Measurements from ENCODE around the gene CPVL. TPM values are rescaled to one million over a fixed set of nuclear protein-coding genes. Genes with fewer than 3 reads are reported as not detected.
A peak's percentile ranks its signal among the peaks of the same experiment; 100 is the strongest.
"Not testable (repeated sequence)": the region's sequence is repeated elsewhere in the genome, so short reads cannot be mapped to it uniquely, and the experiment has no call there.

Gene CPVL
- total RNA-seq, 2 donors from 2014 or later, result 4.7 to 48.3 TPM

- Histone ChIP-seq H3K27me3 (replicated peaks; ENCODE audit: insufficient read depth) (no peaks in the 10 kb centered on the region), H3K36me3 (no peaks in the 10 kb centered on the region), H3K27ac (no peak overlapping the region), H3K4me3 (no peak overlapping the region), H3K9me3 (no peaks in the 10 kb centered on the region), H3K4me1 (replicated peaks) (no peaks in the 10 kb centered on the region)
- TF ChIP-seq POLR2AphosphoS5 (IDR thresholded peaks at IDR 0.05) (peak; percentile 21), POLR2A (IDR thresholded peaks at IDR 0.05) (no peak), CTCF (IDR thresholded peaks at IDR 0.05) (no peak)
- peak; percentile 28 for DNase-seq (ENCODE audit: low spot score)
- intact Hi-C loops (cut with DNase I), result no loop called here
- 64% methylated on average over 5 of the region's 5 CpGs for WGBS
Measured at GRCh38 chr7:29099896-29100847, 46.2 kb downstream of the CPVL start.

- no peak overlapping the region for H3K4me3 ChIP-seq
- H3K27me3 ChIP-seq (replicated peaks; ENCODE audit: insufficient read depth), result no peaks in the 10 kb centered on the region
- intact Hi-C loops (cut with DNase I), result no loop called here
- no peak for DNase-seq (ENCODE audit: low spot score)
- H3K9me3 ChIP-seq, result no peaks in the 10 kb centered on the region
- no peak for TF ChIP-seq POLR2A (IDR thresholded peaks at IDR 0.05)
- TF ChIP-seq POLR2AphosphoS5 (IDR thresholded peaks at IDR 0.05), result no peak
- TF ChIP-seq CTCF (IDR thresholded peaks at IDR 0.05), result no peak
- H3K36me3 ChIP-seq, result no peaks in the 10 kb centered on the region
- no peak overlapping the region for H3K27ac ChIP-seq
- no peaks in the 10 kb centered on the region for H3K4me1 ChIP-seq (replicated peaks)
- WGBS, result 79% methylated on average over 5 of the region's 5 CpGs
Measured at GRCh38 chr7:29096446-29096730, 49.9 kb downstream of the CPVL start.

GRCh38 chr7:29095631-29096445 lies 50.5 kb downstream of the CPVL start:
- H3K9me3 ChIP-seq, result no peaks in the 10 kb centered on the region
- intact Hi-C loops (cut with DNase I), result no loop called here
- H3K27me3 ChIP-seq (replicated peaks; ENCODE audit: insufficient read depth), result no peaks in the 10 kb centered on the region
- 50% methylated on average over 8 of the region's 8 CpGs for WGBS
- no peaks in the 10 kb centered on the region for H3K36me3 ChIP-seq
- H3K27ac ChIP-seq, result no peak overlapping the region
- TF ChIP-seq POLR2A (IDR thresholded peaks at IDR 0.05) (no peak), POLR2AphosphoS5 (IDR thresholded peaks at IDR 0.05) (no peak), CTCF (IDR thresholded peaks at IDR 0.05) (no peak)
- no peaks in the 10 kb centered on the region for H3K4me1 ChIP-seq (replicated peaks)
- no peak for DNase-seq (ENCODE audit: low spot score)
- H3K4me3 ChIP-seq, result no peak overlapping the region

- H3K36me3 ChIP-seq; H3K27ac ChIP-seq; H3K9me3 ChIP-seq; H3K4me3 ChIP-seq; DNase-seq (ENCODE audit: low spot score); H3K27me3 ChIP-seq (replicated peaks; ENCODE audit: insufficient read depth); H3K4me1 ChIP-seq (replicated peaks); intact Hi-C loops (cut with DNase I): not testable (repeated sequence)
- WGBS, result 95% methylated on average over 11 of the region's 11 CpGs
Measured at GRCh38 chr7:29093091-29093490, 53.2 kb downstream of the CPVL start.

- WGBS, result 29% methylated on average over 4 of the region's 4 CpGs
- Histone ChIP-seq H3K4me1 (replicated peaks) (peaks cover 7% of the 10 kb centered on the region), H3K9me3 (no peaks in the 10 kb centered on the region), H3K36me3 (no peaks in the 10 kb centered on the region), H3K27me3 (replicated peaks; ENCODE audit: insufficient read depth) (no peaks in the 10 kb centered on the region), H3K27ac (peak overlapping the region; percentile 3 to 31), H3K4me3 (no peak overlapping the region)
- intact Hi-C loops (cut with DNase I), result no loop called here
- TF ChIP-seq POLR2AphosphoS5 (IDR thresholded peaks at IDR 0.05) (no peak), POLR2A (IDR thresholded peaks at IDR 0.05) (no peak), CTCF (IDR thresholded peaks at IDR 0.05) (no peak)
- DNase-seq (ENCODE audit: low spot score), result no peak
Measured at GRCh38 chr7:29091715-29092114, 54.6 kb downstream of the CPVL start.

All from prostate gland (tissue), 2 donors.